Spleen (tissue), 7 donors: ENCODE results near the gene SSTR4.
A peak's percentile ranks its signal among the peaks of the same experiment; 100 is the strongest.

ENCODE experiments used
- CTCF ChIP-seq, 11 experiments: fragments of 200-600 bp in 7 of 11; fragments of 450-650 bp in 4 of 11; sonication (generic) in 4 of 11; IDR thresholded peaks in 8 of 11; conservative IDR thresholded peaks in 3 of 11; 1 replicate in 7 of 11; 2 replicates in 4 of 11; pipeline versions ENCODE4 v1.4.0 to v1.8.0; 2016 to 2021; ENCODE audit warnings: antibody characterized with exemption in 11 of 11, inconsistent platforms in 4 of 11, mild to moderate bottlenecking in 1 of 11
- POLR2A ChIP-seq, 3 donors: fragments of 450-650 bp; IDR thresholded peaks; one replicate each; pipeline ENCODE4 v1.5.1; 2017; ENCODE audit warnings: antibody characterized with exemption in 3 of 3, mild to moderate bottlenecking in 1 of 3
- POLR2AphosphoS5 ChIP-seq, 3 donors: sonication (generic); formaldehyde crosslinking; IDR thresholded peaks; one replicate each; pipeline ENCODE4 v1.5.1; 2017; ENCODE audit warnings: antibody characterized with exemption in 3 of 3
- donor health status: DM: no; HTN: no; CAD: no; lungs with moderate emphysema.
- donor health status: DM: no; HTN: no; CAD: no.
- donor health status: DM: no; HTN: no; CAD: no.

GRCh38 chr20:23027721-23028120, 7.4 kb upstream of the SSTR4 start:
- TF ChIP-seq CTCF (IDR thresholded peaks at IDR 0.05 in 8 of 11, conservative IDR thresholded peaks at IDR 0.05 in 3 of 11): no peak
- peak in 1 of 3 donors; percentile 78 for TF ChIP-seq POLR2AphosphoS5 (IDR thresholded peaks at IDR 0.05)
- no peak for TF ChIP-seq POLR2A (IDR thresholded peaks at IDR 0.05)
